Embryonic facial prominence (tissue), 1 donor: ENCODE measurements around the gene SLC25A30.
"Not testable (repeated sequence)": the region's sequence is repeated elsewhere in the genome, so short reads cannot be mapped to it uniquely, and the experiment has no call there.

Experiments
- DNase-seq: peaks from one replicate; pipeline ENCODE4 v3.0.0-alpha.2; 2016; ENCODE audit errors: extremely low spot score

SLC25A30 gene

DNA sequence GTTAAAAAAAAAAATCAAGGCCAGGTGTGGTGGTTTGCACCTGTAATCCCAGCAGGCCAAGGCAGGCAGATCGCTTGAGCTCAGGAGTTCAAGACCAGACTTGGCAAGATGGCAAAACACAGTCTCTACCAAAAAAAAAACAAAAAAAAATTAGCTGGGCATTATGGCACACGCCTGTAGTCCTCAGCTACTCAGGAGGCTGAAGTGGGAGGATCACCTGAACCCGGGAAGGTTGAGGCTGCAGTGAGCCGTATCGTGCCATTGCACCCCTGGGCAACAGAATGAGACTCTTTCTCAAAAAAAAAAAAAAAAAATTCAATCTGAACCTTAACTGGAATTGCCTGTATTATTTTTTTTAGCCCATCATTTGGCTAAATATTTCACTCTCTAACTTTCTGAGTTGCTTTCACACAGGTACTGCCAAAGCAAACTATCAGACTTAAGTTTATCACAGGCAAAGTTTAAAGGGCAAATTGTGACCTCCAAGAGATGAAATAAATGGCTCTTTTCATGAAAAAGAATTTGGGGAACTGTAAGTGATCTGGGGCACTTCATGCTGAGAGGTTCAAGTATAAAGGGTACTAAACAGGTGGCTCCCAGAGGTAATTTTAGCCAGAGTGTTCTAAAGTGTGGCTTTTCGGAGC, 14.7 kb upstream of the SLC25A30 start:
- no peak for DNase-seq

DNA sequence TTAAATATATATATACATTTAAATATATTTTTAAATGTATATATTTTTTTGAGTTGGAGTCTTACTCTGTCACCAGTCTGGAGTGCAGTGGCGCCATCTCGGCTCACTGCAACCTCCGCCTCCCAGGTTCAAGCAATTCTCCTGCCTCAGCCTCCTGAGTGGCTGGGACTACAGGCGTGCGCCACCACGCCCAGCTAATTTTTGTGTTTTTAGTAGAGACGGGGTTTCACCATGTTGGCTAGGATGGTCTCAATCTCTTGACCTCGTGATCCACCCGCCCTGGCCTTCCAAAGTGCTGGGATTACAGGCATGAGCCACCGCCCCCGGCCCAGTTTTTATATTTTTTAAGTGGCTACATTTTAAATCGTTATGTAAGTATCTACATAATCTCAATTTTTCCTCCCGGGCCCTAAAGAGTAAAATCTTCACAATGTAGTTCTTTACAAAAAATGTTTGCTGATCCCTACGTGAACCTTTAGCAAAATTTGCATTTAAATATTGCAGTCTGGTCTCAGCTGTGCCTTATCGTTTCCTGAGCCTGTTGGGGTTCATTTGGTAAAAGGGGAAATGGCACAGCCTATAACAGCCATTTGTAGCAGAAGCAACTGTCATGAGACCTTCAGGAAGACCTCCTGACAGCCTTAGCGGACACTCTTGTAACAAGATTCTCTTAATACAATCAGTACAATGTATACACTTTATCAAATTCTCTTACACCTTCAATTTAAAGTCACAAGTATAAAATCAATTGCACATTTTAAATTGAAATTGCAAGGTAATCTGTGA, 8.1 kb upstream of the SLC25A30 start:
- not testable (repeated sequence) for DNase-seq

DNA sequence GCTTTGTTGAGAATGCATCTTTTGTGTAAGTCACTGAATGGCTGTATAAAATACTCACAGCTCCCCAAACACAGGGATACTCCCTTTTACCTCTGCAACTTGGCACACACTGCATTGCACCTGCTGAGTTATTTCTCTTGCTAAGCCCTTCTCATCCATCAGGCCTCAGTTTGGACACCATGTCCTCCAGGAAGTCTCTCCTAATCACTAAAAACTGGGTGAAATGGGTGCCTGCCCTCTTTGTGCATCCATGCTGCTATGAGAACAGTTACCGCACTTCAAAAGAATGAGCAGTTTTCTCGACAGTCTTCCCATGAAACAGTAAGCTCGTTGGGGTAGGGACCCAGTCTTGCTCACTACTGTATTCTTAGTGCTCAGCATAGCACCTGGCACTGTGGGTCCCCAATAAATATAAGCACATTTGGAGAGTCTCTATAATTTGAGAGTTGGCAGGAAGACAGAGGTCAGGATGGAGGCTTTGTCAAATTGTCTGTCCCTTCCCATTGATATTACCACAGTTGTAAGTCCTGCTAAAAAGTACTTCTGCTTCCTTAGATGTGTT, 4.6 kb upstream of the SLC25A30 start:
- no peak for DNase-seq

DNA sequence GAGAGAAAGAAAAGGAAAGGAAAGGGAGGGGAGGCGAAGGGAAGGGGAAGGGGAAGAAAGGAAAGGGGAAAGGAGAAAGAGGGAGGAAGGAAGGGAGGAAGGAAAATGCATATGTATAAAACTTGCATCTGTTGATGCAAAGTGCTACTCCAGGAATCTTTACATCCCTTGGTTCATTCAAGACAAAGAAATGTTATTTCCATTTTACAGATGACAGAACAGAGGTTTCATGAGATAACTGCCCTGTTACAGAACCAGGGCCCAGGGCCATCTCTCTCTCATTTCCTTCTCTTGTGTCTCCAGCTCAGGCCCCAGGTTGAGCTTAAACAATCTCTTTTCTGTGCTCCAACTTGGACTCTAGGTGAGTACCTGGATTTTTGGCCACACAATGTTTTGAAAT, 1.8 kb upstream of the SLC25A30 start:
- no peak for DNase-seq

DNA sequence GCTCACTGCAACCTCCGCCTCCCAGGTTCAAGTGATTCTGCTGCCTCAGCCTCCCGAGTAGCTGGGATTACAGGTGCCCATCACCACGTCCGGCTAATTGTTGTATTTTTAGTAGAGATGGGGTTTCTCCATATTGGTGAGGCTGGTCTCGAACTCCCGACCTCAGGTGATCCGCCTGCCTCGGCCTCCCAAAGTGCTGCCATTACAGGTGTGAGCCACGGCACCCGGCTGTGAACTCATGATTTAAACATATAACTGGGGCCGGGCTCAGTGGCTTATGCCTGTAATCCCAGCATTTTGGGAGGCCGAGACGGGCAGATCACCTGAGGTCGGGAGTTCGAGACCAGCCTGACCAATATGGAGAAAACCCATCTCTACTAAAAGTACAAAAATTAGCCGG, 1.2 kb upstream of the SLC25A30 start:
- DNase-seq, result not testable (repeated sequence)

DNA sequence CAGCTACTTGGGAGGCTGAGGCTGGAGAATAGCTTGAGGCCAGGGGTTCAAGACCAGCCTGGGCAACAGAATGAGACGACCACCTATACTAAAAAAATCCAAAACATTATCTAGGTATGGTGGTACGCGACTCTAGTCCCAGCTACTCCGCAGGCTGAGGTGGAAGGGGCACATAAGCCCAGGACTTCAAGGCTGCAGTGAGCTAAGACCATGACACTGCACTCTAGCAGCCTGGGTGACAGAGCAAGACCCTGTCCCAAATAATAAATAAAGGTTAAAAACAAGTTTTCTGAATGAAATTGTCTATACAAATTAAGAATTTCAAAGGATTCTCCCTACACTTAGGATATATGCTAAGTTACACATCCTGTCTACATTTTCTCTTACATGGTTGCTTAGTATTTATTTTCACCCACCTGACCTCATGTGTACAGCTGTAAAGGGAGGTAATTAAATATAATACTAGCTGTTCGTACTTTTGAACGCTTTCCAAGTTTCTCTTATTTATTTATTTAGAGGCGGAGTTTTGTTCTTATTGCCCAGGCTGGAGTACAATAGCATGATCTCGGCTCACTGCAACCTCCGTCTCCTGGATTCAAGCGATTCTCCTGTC, 1.6 kb downstream of the SLC25A30 start:
- DNase-seq, result no peak

DNA sequence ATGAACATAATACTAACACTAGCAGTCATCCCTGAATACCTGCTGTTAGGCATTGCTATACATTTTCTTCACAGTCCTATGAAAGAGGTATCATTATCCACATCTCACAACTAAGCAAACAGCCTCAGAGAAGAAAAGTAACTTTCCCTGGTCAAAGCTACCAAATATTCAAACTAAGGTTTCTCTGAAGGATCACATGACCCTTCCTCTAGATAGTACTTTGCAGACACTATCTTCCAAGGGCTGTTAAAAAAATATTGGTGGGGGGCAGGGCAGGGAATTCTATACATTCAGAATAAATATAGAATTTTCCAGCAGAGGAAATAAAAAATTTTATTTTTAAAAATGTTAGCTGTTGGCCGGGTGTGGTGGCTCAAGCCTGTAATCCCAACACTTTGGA, 3.1 kb downstream of the SLC25A30 start:
- DNase-seq, result no peak

DNA sequence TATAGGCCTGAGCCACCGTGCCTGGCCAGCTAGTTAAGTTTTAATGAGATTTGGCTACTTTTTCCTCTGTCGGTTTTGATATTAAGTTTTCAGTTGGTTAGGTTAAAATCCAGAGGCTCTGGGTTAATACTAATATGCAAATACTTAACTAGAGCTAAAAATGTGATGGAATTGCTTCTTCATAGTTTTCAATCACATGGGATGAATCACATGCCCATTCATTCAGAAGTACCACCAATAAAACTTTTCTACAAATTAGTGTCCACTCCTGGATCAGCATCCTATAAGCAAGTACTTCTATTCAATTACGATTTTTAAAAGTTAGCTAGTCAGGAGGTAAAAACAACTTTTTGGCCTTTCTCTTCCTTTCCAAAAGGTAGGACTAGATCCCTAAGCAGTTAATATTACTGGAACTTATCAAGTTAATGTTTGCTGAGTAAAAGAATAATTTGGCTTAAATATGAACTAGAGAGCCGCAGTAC, 4.3 kb downstream of the SLC25A30 start:
- DNase-seq, result no peak

DNA sequence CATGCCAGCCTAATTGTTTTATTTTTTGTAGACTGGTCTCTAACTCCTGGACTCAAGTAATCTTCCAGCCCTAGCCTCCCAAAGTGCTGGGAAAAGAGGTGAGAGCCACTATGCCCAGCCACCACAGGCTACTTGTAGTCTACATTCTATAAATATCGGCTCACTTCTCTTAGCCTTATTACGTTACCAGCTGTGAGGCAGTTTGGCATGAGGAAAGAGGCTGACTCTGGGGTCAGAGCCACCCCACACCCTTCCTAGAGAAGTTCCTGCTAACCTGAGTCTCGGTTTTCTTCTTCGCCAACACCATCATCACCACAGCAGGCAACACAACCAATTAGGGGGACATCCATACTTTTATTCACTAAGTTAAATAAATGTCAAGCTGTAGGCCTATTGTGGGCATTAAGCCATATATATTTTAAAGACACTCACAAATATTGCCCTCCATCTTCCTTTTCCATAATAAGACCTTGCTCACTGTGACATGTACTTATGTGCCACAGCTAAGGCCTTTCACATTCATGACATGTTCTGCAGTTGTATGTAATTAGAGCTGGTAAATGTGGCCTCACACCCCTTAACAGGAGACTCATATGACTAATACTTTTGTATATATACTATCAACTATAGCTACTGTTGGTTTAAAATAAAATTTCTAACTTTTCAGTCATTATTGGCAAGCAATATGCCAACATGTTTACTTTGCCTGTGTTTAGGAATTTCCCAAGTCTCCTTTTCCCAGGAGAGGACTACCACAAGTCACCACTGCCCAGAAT, 5.7 kb downstream of the SLC25A30 start:
- DNase-seq, result no peak

DNA sequence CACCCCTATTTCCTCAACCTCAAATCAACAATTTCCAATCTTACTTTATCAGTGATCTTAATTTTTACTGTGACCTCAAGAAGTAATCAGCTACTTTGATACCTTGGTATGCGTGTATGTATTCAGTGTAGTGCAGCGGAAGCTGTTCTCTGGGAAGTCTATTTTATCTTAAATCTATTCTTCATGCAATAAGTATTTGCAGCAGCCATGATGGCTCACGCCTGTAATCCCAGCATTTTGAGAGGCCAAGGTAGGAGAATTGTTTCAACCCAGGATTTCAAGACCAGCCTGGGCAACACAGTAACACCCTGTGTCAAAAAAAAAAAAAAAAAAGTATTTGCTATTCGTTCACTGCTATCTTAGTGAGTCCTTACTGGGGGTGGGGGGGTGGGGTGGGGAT, 6.5 kb downstream of the SLC25A30 start:
- DNase-seq, result no peak

DNA sequence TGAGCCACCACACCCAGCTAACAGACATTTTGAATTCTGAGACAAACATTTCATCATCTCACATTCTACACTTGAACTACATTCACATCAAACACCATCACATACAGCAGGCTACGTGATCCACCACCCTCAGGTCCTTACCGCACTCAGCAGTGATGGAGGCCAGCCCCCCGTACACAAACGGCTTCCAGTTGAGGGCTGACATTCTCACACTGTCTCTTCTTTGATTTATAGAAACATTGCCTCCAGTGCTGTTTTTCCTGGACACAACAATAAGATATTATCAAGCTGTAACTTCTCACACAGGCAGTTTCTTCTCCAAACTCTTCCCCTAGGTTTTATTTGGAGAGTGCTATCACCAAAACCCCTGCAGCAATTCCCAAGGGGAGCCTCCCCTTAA, 7.0 kb downstream of the SLC25A30 start:
- DNase-seq, result no peak

DNA sequence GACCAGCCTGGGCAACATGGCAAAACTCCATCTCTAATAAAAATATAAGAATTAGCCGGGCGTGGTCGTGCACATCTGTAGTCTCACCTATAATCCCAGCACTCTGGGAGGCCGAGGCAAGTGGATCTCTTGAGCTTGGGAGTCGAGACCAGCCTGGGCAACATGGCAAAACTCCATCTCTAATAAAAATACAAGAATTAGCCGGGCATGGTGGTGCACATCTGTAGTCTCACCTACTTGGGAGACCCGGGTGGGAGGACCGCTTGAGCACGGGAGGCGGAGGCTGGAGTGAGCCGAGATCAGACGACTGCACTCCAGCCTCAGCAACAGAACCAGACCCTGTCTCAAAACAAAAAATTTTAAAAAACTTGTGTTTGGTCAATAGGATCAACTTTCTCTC, 7.7 kb downstream of the SLC25A30 start:
- DNase-seq, result no peak

DNA sequence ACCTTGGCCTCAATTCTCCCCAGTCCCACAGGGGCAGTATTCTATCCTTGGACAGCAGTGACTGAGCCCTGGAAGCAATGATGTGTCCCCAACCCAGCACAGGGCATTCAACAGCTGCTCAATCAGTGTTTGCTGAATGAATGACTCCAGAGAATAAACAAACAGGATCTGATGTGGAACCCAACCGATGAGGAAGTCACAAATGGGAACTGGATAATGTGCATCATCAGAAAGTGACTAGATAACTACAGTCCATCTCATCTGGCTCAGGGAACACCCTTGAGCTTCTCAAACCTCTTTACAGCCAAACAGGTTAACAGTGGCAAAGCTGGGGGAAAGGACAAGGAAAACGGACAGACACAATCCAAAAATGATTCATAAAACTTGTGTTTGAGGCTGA, 8.2 kb downstream of the SLC25A30 start:
- no peak for DNase-seq

DNA sequence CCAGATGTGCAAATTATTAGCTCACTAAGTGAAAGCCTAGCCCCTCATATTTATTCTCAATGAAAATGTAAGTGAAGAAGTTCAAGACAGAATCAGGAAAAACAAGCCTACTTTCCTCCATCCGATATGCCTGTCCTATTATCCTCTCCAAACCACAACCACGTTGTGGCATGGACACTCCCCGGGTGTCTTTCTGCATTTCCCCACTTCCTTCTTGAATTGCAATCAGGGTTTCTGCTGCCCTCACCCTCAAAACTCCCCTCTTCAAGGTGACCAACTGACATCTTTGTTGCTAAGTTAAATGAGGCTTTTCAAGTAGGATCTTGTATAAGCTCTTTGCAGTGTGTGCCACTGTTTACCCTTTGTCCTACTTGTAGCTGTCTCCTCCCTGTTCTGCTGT, 11.8 kb downstream of the SLC25A30 start:
- no peak for DNase-seq

DNA sequence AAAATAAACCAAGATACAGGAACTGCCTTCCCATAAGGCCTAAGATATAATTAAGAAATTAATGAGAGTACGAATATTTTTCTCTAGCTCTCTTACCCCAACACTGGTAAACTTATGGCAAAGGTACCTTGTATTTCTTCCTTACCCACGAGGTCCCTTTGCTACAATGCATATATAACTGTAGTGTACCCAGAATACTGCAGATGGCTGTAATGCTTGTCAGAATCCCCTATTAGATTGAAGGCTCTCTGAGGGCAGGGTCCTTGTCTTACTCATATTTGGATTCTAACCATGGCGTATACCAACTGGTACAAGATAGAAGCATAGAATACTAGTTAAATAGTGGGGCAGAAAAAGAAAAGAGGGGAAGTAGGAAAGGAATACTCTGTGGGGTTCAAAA, 15.1 kb downstream of the SLC25A30 start:
- no peak for DNase-seq

DNA sequence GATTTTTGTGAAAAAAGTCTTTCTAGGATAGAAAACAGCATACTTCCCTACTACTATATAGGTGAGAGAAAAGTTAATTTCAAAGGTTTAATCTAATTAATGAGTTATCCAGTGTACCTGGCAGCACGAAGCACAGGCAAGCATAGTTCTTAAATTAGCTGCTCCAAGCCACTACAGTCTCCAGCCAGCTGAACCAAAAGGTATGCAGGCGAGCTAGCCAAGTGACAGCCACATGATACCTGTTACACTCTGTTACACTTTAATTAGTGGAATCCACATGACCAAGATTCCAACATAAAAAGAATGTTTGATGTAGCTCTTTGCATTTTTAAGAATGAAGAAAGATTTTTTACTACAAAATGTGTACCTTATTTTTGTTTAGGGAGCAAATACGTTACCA, 15.5 kb downstream of the SLC25A30 start:
- no peak for DNase-seq

DNA sequence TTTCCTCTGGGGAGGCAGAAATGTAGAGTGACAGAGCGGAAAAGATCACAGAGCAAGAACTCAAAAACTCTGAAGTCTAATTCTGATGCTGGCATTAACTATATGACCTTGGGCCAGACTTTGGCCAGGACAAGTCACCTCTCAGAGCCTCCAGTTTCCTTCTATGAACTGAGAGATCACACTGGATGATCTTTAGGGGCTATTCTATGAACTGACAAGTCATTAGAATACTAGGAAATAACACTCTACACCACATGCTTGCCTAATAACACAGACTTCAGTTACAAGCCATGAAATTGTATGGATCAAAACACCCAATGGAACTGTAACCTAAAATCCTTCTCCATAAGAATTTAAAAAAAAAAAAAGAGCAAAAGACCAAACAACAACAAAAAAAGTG, 16.9 kb downstream of the SLC25A30 start:
- no peak for DNase-seq

DNA sequence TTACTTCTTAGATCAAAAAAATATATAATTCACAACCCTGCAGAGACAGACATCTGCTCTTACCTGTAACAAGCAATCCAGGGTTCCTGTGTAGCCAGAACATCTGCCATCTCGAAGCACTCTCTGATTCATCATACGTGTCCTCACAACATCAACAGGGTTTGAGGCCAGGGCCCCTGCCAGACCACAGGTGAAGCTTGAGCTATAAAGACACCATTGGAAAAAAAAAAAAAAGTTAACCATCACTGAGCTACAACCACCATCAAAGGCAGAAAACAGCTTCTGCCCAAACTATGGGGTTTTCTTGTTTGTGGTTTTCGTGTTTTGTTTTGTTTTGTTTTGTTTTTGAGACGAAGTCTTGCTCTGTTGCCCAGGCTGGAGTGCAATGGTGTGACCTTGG, 19.3 kb downstream of the SLC25A30 start:
- no peak for DNase-seq

DNA sequence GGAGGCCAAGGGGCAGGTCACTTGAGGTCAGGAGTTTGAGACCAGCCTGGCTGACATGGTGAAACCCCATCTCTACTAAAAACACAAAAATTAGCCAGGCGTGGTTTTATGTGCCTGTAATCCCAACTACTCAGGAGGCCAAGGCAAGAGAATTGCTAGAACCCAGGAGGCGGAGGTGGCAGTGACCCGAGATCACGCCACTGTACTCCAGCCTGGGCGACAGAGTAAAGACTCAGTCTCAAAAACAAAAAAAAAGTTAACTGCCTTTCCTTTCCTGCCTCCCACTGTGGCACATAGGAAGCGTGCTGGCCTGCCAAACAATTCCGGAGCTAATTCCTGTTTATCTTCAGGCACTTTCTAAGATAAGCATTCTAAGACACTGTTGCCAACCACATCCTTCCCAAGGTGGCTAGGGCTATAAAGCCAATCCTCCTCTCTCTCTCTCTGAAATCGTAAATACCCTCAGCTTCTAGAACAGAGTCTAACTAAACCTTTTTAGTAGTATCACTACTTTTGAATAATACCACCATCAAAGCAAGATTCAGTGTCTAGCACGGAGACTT, 21.6 kb downstream of the SLC25A30 start:
- DNase-seq, result no peak

DNA sequence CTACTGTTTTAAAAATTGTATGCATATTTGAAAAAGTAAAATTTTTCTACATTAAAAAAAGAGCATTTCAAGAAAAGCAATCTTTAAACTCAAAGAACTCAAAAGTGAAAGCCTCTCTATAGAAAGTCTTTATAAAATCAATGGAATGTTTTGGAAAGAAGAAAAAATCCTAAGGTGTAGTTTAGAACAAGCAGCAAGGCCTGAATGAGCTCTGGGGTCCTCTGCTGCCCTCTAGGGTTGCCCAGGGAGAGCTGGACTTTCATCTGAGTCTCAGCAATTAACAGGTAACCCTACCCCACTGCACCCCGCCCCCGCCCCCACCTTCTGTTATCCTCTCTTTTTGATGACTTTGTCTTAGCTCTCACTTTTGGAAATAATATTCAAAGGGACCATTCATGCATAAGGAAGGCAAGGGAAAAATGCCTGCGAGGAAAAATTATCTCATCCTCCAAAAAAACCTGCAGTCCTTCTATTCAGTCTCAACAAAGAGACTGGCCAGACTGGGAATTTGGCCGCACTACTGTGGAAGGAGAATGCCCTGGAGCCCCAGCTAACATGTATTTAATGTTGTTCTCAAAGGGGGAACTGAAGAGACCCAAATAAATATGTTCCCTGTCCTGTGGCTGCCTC, 24.1 kb downstream of the SLC25A30 start:
- no peak for DNase-seq

DNA sequence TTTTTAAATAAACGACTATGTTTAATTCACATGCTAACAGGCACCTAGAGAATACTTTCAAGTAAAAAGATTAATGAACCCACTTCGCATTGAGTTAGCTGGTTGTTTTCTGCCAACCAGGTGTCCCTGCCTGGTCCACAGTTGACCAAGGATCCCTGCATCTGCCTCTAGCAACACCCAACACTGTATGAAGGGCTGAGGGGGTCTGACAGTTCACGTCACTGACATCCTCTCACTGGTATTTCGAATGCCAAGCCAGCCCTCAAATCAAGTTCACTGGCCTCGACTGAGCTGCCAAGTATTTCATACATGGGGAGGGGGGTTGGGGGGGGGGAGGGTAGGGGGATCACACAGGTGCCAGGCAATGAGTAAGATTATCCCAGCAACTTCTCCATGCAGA, 25.4 kb downstream of the SLC25A30 start:
- no peak for DNase-seq
